ENCODE data around the gene CCDC57.
"Not testable (repeated sequence)": the region's sequence is repeated elsewhere in the genome, so short reads cannot be mapped to it uniquely, and the experiment has no call there.

CCDC57 gene, protein sequence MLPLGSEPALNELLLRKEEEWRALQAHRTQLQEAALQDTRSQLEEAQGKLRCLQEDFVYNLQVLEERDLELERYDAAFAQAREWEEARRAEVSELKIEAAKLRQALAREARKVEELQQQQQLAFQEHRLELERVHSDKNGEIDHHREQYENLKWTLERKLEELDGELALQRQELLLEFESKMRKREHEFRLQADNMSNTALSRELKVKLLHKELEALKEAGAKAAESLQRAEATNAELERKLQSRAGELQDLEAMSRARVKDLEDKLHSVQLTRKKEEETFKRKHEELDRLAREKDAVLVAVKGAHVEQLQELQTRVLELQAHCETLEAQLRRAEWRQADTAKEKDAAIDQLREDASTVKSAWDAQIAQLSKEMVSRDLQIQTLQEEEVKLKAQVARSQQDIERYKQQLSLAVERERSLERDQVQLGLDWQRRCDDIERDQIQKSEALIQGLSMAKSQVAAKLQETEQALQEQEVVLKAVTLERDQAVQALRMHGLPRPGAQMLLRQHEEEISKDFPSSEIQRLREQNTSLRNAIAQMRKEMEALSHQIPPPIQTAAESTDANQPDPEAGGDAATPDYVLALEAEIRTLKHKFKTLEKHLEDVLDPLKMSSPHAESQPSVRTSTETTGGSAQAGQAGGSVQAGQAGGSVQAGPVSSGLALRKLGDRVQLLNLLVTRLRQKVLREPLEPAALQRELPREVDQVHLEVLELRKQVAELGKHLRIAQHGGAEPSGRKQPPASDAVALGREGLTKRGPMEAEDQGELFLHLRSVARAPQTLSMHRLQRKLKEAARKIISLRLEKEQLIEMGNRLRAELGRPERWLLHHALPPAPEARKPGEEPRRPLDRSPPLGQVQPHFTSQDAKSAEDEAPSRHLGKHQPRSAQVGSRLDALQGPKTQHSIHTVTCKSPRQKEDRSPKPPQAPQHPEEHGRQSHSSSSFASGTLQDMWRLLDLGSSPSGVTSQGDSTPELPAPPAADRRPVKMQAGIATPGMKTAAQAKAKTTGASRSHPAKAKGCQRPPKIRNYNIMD

GRCh38 chr17:82212331-82213250 lies at the start of gene CCDC57:
CCDC57 (minus strand) TSS chr17:82212842; CDS start chr17:82201944, 10,898 bp downstream.
- peak; percentile 73 for DNase-seq

DNA sequence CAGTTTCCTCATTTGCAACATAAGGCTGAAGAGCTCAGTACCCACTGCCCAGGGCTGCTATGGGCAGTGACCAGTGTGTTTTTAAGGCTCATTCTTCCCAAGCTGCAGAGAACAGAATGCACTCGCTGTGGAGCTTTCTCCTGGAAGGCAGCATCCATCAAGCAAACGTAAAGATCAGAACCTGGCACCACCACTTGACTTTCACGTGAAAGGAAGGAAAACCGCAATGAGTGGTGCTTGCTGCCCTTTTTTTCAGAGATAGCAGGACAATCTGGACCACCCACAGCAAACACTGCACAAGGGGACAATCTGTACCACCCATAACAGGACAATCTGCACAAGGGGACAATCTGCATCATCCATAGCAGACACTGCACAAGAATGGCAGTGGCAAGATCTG lies 49.7 kb upstream of the CCDC57 start:
- DNase-seq, result no peak

- DNase-seq, result not testable (repeated sequence)
Observed at GRCh38 chr17:82259972-82260961, 47.6 kb upstream of the CCDC57 start.

GRCh38 chr17:82258555-82258954 lies 45.9 kb upstream of the CCDC57 start:
- DNase-seq, result no peak

- DNase-seq, result peak; percentile 65
Observed at GRCh38 chr17:82257473-82257872, 44.8 kb upstream of the CCDC57 start.

DNA sequence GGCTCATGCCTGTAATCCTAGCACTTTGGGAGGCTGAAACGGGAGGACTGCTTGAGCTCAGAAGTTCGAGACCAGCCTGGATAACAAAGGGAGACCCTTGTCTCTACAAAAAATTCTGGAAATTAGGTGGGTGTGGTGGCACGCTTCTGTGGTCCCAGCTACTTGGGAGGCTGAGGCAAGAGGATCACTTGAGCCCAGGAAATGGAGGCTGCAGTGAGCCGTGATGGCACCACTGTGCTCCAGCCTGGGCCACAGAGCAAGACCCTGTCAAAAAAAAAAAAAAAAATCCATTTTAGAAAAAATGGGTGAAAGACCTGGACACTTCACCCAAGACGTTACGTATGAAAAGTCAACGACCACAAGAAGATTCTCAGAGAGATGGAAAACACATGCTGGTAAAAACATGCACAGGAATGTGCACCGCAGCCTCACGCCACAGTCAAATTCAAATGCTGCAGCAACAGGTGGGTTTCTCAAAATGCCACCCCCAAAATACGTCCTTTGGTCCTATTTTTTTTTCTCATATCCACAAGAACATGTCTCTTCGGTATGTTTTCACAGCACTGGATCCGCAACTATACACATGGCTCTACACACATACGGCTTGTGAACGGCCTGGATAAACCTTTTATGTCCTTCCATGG lies 43.7 kb upstream of the CCDC57 start:
- DNase-seq, result no peak

DNA sequence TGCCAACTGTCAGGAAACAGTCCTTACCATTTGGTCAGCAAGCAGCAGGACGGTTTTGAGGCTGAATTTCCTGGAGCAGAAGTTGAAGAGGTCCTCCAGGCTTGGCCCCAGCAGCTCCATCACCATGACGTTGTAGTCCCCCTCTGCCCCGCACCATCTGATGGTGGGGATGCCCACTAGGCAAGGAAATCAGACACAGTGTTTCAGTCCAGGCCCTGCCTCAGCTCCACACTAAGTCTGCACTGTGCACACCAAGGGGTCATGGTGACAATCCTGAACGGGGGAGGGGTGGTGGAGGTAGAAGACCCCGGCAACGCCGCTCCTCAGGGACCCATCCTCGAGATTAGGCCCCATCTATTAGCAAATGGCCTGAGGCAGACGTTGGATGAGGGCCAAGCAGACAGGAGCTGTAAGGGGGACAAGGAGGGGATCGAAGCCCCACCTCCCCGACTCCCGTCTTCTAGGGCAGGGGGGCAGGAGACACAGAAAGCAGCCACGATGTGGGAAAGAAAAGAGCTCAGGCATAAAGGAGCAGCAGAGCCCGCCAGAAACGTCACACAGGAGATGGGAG lies 42.8 kb upstream of the CCDC57 start:
- no peak for DNase-seq

DNA sequence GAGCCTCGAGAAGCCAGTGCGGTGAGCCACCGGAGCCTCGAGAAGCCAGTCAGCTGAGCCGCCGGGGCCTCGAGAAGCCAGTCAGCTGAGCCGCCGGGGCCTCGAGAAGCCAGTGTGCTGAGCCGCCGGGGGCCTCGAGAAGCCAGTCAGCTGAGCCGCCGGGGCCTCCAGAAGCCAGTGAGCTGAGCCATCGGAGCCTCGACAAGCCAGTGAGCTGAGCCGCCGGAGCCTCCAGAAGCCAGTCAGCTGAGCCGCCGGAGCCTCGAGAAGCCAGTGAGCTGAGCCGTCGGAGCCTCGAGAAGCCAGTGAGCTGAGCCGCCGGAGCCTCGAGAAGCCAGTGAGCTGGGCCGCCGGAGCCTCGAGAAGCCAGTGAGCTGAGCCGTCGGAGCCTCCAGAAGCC lies 42.1 kb upstream of the CCDC57 start:
- not testable (repeated sequence) for DNase-seq

GRCh38 chr17:82254096-82254495 lies 41.5 kb upstream of the CCDC57 start:
- not testable (repeated sequence) for DNase-seq

- no peak for DNase-seq
Observed at GRCh38 chr17:82253179-82253544, 40.5 kb upstream of the CCDC57 start.

DNA sequence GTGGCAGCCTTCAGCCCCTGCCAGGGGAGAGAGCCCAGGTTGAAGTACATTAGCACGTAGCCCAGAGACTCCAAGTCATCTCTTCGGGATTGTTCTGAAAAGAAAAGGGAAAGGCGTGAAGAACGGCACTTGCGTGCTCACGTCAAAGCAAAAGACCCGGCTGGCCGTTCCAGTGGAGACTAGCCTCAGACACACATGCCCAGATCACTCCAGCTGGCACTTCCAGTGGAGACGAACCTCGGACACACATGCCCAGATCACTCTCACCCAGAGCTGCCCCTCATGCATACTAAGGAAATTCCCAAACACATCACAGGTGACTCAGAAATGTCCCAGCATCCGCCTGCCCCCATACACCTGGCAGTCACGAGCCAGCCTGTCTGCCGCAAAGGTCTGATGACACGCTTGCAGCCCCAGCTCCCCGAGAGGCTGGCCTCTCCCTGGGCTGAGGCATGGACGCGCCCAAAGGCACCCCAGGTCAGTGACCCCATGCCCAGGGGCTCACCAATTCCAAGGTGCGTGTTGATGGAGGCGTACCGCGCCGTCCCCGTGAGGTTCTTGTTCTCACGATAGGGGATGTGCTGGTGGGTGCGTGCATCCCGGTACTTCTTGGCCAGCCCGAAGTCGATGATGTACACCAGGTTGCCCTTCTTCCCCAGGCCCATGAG lies 40.0 kb upstream of the CCDC57 start:
- no peak for DNase-seq

DNA sequence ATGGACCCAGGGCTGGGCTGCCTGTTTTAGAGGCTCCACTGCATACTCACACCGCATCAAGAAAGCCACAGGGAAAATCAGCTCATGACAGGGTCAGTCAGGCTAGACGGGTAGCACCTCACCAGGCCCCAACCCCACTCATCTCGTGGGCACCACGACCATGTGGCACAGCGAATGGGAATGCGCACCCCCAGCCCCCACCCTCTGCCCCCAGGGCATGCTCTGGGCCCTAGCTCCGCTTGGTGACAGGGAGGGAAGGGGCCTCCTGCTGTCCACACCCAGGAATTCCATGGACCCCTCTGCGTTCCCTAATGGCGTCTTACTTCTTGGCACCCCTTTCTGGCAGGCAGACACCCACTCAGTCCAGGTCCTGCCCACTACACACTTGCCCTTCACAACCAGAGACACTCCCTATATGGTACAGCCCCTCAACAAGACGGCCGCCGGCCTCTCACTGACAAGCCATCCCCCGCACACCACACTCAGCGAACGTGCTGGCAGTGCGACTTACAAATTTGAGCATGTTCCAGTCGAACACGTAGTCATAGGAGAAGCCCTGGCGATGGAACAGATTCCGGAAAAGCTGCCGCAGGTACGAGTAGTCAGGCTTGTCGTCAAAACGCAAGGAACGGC lies 38.3 kb upstream of the CCDC57 start:
- no peak for DNase-seq

DNA sequence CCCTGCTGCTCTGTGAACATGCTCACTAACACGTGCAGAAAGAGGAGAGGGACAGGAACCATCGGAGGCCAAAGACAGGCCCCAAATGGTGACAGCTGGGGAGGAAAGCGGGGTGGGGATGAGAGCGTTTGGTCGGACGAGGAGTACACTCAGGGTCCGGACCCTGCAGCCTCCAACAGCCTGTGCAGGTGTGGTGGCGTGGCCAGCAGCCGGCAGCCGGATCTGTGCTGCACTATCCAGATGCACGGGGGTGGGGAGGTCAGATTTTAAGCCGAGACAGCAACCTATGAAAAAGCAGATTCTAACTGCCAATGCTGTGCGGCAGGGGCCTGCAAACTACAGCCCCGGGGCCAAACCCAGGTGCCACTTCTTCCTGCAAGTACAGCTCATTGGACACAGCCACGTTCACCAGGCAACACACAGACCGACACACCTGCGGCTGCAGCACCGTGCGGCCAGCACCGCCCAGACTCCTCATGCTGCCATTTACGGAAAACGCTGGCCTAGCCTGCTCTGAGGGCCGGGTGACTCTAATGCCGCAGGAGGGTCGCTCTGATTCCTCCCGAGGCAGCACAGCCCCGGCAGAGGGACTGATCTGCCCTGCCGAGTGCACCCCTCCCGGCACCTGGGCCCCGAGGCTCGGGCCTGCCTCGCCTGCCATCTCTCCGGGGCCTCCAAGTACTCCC lies 37.4 kb upstream of the CCDC57 start:
- DNase-seq, result no peak

DNA sequence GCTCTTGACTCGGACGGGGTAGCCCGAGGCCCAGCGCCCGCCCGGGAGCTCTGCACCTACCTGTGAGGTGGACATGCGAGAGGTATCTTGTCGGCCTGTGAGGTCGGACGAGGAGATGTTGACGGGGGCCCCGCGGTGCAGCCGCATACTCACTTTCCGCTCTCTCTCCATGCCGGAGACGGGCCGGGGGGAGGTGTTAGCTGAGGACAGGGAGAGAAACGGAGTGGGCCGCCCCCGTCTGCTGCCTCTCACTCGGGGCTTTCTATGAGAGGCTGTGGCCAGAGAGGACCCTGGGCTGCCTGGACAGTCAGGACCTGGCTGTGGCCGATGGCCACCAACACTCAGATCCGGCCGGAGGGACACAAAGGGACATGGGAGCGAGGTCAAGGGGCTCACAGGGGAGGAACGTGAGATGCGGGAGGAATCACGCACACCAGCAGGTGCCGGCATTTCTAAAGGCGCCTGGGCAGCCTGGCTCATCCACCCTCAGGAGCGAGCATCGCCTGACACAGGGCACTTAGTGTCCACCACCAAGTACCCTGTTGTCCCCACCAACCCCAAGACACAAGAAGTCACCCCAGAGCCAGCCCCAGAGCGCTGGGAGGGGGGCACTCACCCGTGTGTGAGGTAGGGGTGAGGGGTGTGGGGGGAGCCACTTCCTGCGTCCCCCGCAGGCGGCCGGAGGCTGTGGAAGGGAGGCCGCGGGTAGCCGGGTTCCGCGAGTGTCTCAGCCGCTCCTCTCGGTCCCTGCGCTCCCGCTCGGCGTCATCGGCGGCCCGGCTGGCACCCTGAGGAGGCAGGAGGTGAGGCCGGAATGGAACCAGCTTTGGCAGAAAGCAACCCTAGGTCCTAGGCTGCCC lies 36.4 kb upstream of the CCDC57 start:
- no peak for DNase-seq

- no peak for DNase-seq
Observed at GRCh38 chr17:82247856-82248671, 35.4 kb upstream of the CCDC57 start.

- no peak for DNase-seq
Observed at GRCh38 chr17:82247182-82247823, 34.7 kb upstream of the CCDC57 start.

Data from activated naive CD4-positive, alpha-beta T cell treated with anti-CD3 and anti-CD28 coated beads, Interleukin-2, amount 50 U/mL, for 16 hours (primary cell).